ENCODE data around the gene ACAA1. TPM values are rescaled to one million over a fixed set of nuclear protein-coding genes. Genes with fewer than 3 reads are reported as not detected.

ACAA1 gene
- total RNA-seq, 6 experiments from 2014 or later, result 192 to 441 (median 309) TPM

- no peak for TF ChIP-seq POLR2A (IDR thresholded peaks at IDR 0.05)
- TF ChIP-seq CTCF (IDR thresholded peaks at IDR 0.05), result no peak
- intact Hi-C loops (cut with DNase I), result no loop called here
- Histone ChIP-seq H3K27ac (no peak overlapping the region), H3K4me3 (no peak overlapping the region), H3K27me3 (no peaks in the 10 kb centered on the region), H3K4me1 (no peaks in the 10 kb centered on the region), H3K9me3 (no peaks in the 10 kb centered on the region), H3K36me3 (no peaks in the 10 kb centered on the region)
- DNase-seq, result no peak
- WGBS (ENCODE audit: insufficient coverage, low coverage, low lambda C conversion rate, missing lambda C conversion rate), result 63% methylated on average over 1 of the region's 2 CpGs
- ATAC-seq, result no peak
These were observed 18.9 kb upstream of the ACAA1 start for GRCh38 chr3:38155825-38156224.

GRCh38 chr3:38154625-38155255, 17.8 kb upstream of the ACAA1 start:
- H3K9me3 ChIP-seq, result no peaks in the 10 kb centered on the region
- intact Hi-C loops (cut with DNase I), result no loop called here
- no peaks in the 10 kb centered on the region for H3K36me3 ChIP-seq
- ATAC-seq (no peak), DNase-seq (no peak)
- H3K27me3 ChIP-seq, result no peaks in the 10 kb centered on the region
- no peak overlapping the region for H3K4me3 ChIP-seq
- 69% methylated on average over 2 of the region's 2 CpGs for WGBS (ENCODE audit: insufficient coverage, low coverage, low lambda C conversion rate, missing lambda C conversion rate)
- H3K27ac ChIP-seq, result no peak overlapping the region
- H3K4me1 ChIP-seq, result no peaks in the 10 kb centered on the region
- no peak for TF ChIP-seq POLR2A (IDR thresholded peaks at IDR 0.05)
- no peak for TF ChIP-seq CTCF (IDR thresholded peaks at IDR 0.05)

GRCh38 chr3:38154033-38154494, 17.1 kb upstream of the ACAA1 start:
- Histone ChIP-seq H3K4me3 (no peak overlapping the region), H3K4me1 (no peaks in the 10 kb centered on the region), H3K9me3 (no peaks in the 10 kb centered on the region), H3K36me3 (no peaks in the 10 kb centered on the region), H3K27ac (no peak overlapping the region), H3K27me3 (no peaks in the 10 kb centered on the region)
- peak in 2 of 4 donors; percentile 18 to 75 for ATAC-seq
- TF ChIP-seq CTCF (IDR thresholded peaks at IDR 0.05) (no peak), POLR2A (IDR thresholded peaks at IDR 0.05) (no peak)
- intact Hi-C loops (cut with DNase I), result no loop called here
- WGBS (ENCODE audit: insufficient coverage, low coverage, low lambda C conversion rate, missing lambda C conversion rate), result 88% methylated on average over 2 of the region's 2 CpGs
- DNase-seq, result no peak

GRCh38 chr3:38153221-38153620, 16.3 kb upstream of the ACAA1 start:
- no peaks in the 10 kb centered on the region for H3K36me3 ChIP-seq
- no peaks in the 10 kb centered on the region for H3K27me3 ChIP-seq
- DNase-seq, result no peak
- H3K9me3 ChIP-seq, result no peaks in the 10 kb centered on the region
- no peak for ATAC-seq
- 100% methylated on average over 1 of the region's 2 CpGs for WGBS (ENCODE audit: insufficient coverage, low coverage, low lambda C conversion rate, missing lambda C conversion rate)
- no peaks in the 10 kb centered on the region for H3K4me1 ChIP-seq
- no peak for TF ChIP-seq CTCF (IDR thresholded peaks at IDR 0.05)
- TF ChIP-seq POLR2A (IDR thresholded peaks at IDR 0.05), result no peak
- H3K27ac ChIP-seq, result no peak overlapping the region
- intact Hi-C loops (cut with DNase I), result no loop called here
- H3K4me3 ChIP-seq, result no peak overlapping the region

All from right lobe of liver (tissue), 6 donors.